H9 (cell line): ENCODE results near the gene PLEKHG3. TPM values are rescaled to one million over a fixed set of nuclear protein-coding genes. Genes with fewer than 3 reads are reported as not detected.

ENCODE experiments used
- DNase-seq: peaks from one replicate; pipeline ENCODE4 v3.0.0-alpha.2; 2017
- H2AFZ ChIP-seq: one replicate; pipeline ENCODE4 v1.6.1; 2013; ENCODE audit warnings: mild to moderate bottlenecking, low read length, control low read depth, moderate library complexity
- H2AK5ac ChIP-seq: 2 replicates; pipeline ENCODE4 v1.6.1; 2013; ENCODE audit warnings: low read length, control low read depth, mixed read lengths; ENCODE audit not compliant: insufficient read length
- H2BK120ac ChIP-seq: one replicate; pipeline ENCODE4 v1.6.1; 2013; ENCODE audit warnings: low read depth, mild to moderate bottlenecking, low read length, control low read depth, inconsistent platforms; ENCODE audit not compliant: poor library complexity, severe bottlenecking
- H2BK12ac ChIP-seq: 2 replicates; pipeline ENCODE4 v1.6.1; 2013; ENCODE audit warnings: low read length, control low read depth, mixed read lengths, low read depth; ENCODE audit not compliant: insufficient read length
- H2BK15ac ChIP-seq: 2 replicates; pipeline ENCODE4 v1.6.1; 2013; ENCODE audit warnings: low read depth, low read length, control low read depth
- H2BK20ac ChIP-seq: one replicate; pipeline ENCODE4 v1.6.1; 2013; ENCODE audit warnings: low read depth, mild to moderate bottlenecking, low read length, control low read depth, inconsistent platforms; ENCODE audit not compliant: poor library complexity, severe bottlenecking
- H2BK5ac ChIP-seq: 2 replicates; pipeline ENCODE4 v1.6.1; 2013; ENCODE audit warnings: low read length, control low read depth, mixed read lengths; ENCODE audit not compliant: insufficient read length
- H3K14ac ChIP-seq: 2 replicates; pipeline ENCODE4 v1.6.1; 2013; ENCODE audit warnings: low read length, control low read depth; ENCODE audit not compliant: insufficient read depth
- H3K18ac ChIP-seq: 2 replicates; pipeline ENCODE4 v1.6.1; 2013; ENCODE audit warnings: low read depth, mild to moderate bottlenecking, mixed read lengths, low read length, control low read depth; ENCODE audit not compliant: insufficient read length
- H3K23ac ChIP-seq: 2 replicates; pipeline ENCODE4 v1.6.1; 2013; ENCODE audit warnings: low read length, control low read depth, mixed read lengths, low read depth; ENCODE audit not compliant: insufficient read length
- H3K23me2 ChIP-seq: 2 replicates; pipeline ENCODE4 v1.6.1; 2013; ENCODE audit warnings: low read depth, mild to moderate bottlenecking, mixed read lengths, low read length, control low read depth; ENCODE audit not compliant: insufficient read length, poor library complexity, severe bottlenecking
- H3K27ac ChIP-seq: 2 replicates; pipeline ENCODE4 v1.5.1; 2013; ENCODE audit warnings: low read length, control low read depth, mixed read lengths, low read depth; ENCODE audit not compliant: insufficient read length
- H3K27me3 ChIP-seq: 2 replicates; pipeline ENCODE4 v1.6.1; 2013; ENCODE audit warnings: low read length, control low read depth, inconsistent platforms; ENCODE audit not compliant: insufficient read depth
- H3K4ac ChIP-seq: 2 replicates; pipeline ENCODE4 v1.6.1; 2013; ENCODE audit warnings: low read depth, mild to moderate bottlenecking, control low read depth, inconsistent platforms, low read length, moderate library complexity
- H3K4me1 ChIP-seq: 2 replicates; pipeline ENCODE4 v1.6.1; 2013; ENCODE audit warnings: low read length, control low read depth, inconsistent platforms; ENCODE audit not compliant: insufficient read depth
- H3K4me2 ChIP-seq: 2 replicates; pipeline ENCODE4 v1.6.1; 2013; ENCODE audit warnings: low read length, control low read depth, mixed read lengths; ENCODE audit not compliant: insufficient read length, insufficient read depth
- H3K56ac ChIP-seq: 2 replicates; pipeline ENCODE4 v1.6.1; 2013; ENCODE audit warnings: low read depth, mild to moderate bottlenecking, mixed read lengths, low read length, control low read depth; ENCODE audit not compliant: insufficient read length
- H3K79me1 ChIP-seq: 2 replicates; pipeline ENCODE4 v1.6.1; 2013; ENCODE audit warnings: low read depth, mild to moderate bottlenecking, moderate library complexity, low read length, control low read depth, inconsistent platforms; ENCODE audit not compliant: insufficient read depth, poor library complexity, severe bottlenecking
- H3K79me2 ChIP-seq: 2 replicates; pipeline ENCODE4 v1.6.1; 2013; ENCODE audit warnings: low read length, control low read depth, inconsistent platforms; ENCODE audit not compliant: insufficient read depth
- H3K9ac ChIP-seq: 2 replicates; pipeline ENCODE4 v1.6.1; 2013; ENCODE audit warnings: low read length, control low read depth, mixed read lengths; ENCODE audit not compliant: insufficient read length; ENCODE audit errors: extremely low read depth
- H3K9me3 ChIP-seq: one replicate; pipeline ENCODE4 v1.6.1; 2013; ENCODE audit warnings: low read depth, low read length, inconsistent platforms; ENCODE audit not compliant: control insufficient read depth
- H3T11ph ChIP-seq: one replicate; pipeline ENCODE4 v1.6.1; 2013; ENCODE audit warnings: mild to moderate bottlenecking, low read length, control low read depth, inconsistent platforms
- H4K20me1 ChIP-seq: one replicate; pipeline ENCODE4 v1.6.1; 2013; ENCODE audit not compliant: control insufficient read depth, insufficient read length, insufficient read depth
- H4K5ac ChIP-seq: 2 replicates; pipeline ENCODE4 v1.6.1; 2013; ENCODE audit warnings: low read depth, mild to moderate bottlenecking, mixed read lengths, low read length, control low read depth; ENCODE audit not compliant: insufficient read length
- H4K8ac ChIP-seq: replicated peaks from 2 replicates; pipeline ENCODE4 v1.6.1; 2013; ENCODE audit warnings: low read length, control low read depth, mixed read lengths, low read depth; ENCODE audit not compliant: insufficient read length
- H4K91ac ChIP-seq: 2 replicates; pipeline ENCODE4 v1.6.1; 2013; ENCODE audit warnings: low read depth, mild to moderate bottlenecking, moderate library complexity, mixed read lengths, low read length, control low read depth; ENCODE audit not compliant: insufficient read length
- H3K27ac Mint-ChIP-seq, 3 experiments: 2 replicates in 2 of 3; 3 replicates in 1 of 3; pipeline ENCODE4 v1.8.0; 2020 to 2021; ENCODE audit warnings: mixed read lengths in 3 of 3, mild to moderate bottlenecking in 1 of 3, moderate library complexity in 1 of 3
- H3K27me3 Mint-ChIP-seq: 2 replicates; pipeline ENCODE4 v1.8.0; 2021; ENCODE audit warnings: low read depth, mild to moderate bottlenecking, moderate library complexity, mixed read lengths
- H3K36me3 Mint-ChIP-seq, 3 experiments: 2 replicates in 2 of 3; 3 replicates in 1 of 3; pipeline ENCODE4 v1.8.0; 2020 to 2021; ENCODE audit warnings: low read depth in 3 of 3, mixed read lengths in 3 of 3; ENCODE audit not compliant: insufficient read depth in 1 of 3
- H3K4me1 Mint-ChIP-seq, 2 experiments: 2 replicates each; pipeline ENCODE4 v1.8.0; 2020; ENCODE audit warnings: mixed read lengths in 2 of 2
- H3K4me3 Mint-ChIP-seq, 2 experiments: 2 replicates in 1 of 2; 3 replicates in 1 of 2; pipeline ENCODE4 v1.8.0; 2020 to 2021; ENCODE audit warnings: mild to moderate bottlenecking in 2 of 2, mixed read lengths in 2 of 2, moderate library complexity in 1 of 2
- H3K9me3 Mint-ChIP-seq, 2 experiments: 2 replicates in 1 of 2; 3 replicates in 1 of 2; pipeline ENCODE4 v1.8.0; 2020; ENCODE audit warnings: mild to moderate bottlenecking in 2 of 2, mixed read lengths in 2 of 2, moderate library complexity in 1 of 2
- WGBS: extraction: QIAGEN DNeasy Blood & Tissue Kit; methylation state at CpG from one replicate; pipeline ENCODE4 v1.1.7; 2013; ENCODE audit warnings: missing lambda C conversion rate, low lambda C conversion rate, mixed read lengths; ENCODE audit not compliant: insufficient read length; ENCODE audit errors: extremely low coverage; 5-methylcytosine and 5-hydroxymethylcytosine counted together
- total RNA-seq: library from RNA; stranded (reverse); gene quantifications from 2 replicates; pipeline ENCODE4 v1.2.1, GENCODE V29; 2021
- TF ChIP-seq, protein P1 (sequence below): fragments of 200-600 bp; sonication (generic); conservative IDR thresholded peaks from 3 replicates; pipeline ENCODE4 v1.8.0; 2021; ENCODE audit warnings: antibody characterized with exemption, mild to moderate bottlenecking

PLEKHG3 gene
- total RNA-seq, 1 experiment from 2014 or later: 48.5 TPM

DNA sequence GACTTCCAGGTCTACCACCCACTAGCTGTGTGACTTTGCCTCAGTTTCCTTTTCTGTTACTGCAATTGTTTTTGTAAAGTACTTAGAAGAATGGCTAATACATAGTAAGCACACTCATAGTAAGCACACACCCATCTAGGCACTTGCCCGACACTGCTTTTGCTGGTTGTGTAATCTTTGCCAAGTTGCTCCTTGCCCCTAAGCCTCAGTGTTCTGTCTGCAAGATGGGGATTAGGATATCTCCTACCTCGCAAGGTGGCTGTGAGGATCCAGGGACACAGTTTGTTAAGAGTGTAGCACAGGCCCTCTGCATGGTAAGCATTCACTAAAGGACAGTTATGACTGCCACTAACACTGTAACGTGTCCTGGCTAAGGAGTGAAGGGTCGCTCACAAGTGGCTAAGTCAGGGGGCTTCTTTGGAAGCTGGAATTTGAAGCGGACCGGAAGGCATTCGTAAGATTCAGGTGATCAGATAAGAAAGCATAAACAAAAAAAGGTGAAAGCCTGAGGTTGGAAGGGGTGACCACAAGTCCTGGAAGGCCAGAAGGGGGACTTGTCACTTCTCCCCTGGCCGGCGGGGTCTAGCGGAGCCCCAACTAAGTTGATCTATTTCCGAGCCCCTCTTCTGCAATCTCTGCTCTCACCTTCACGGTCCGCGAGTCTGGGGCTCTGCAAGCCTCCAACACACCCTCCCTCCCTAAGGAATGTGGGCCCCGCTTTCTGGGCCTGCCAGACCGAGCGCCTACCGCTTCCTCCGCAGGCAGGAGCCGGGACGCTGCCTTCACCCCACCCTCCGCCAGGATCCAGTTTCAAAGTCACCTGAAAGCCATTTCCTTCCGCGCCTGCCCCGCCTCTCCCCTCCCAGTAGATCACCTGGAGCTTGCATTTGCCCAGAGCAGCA is 1.5 kb upstream of the PLEKHG3 start:
- H3K9ac ChIP-seq: peak overlapping the region; percentile 70
- H3T11ph ChIP-seq: no peak overlapping the region
- Mint-ChIP-seq H3K27me3 (peaks cover 5% of the 10 kb centered on the region; the same call in 1 of the 2 replicates), H3K4me1 (peaks cover 76 to 77% of the 10 kb centered on the region in 2 experiments), H3K9me3 (peaks cover 0 to 3% of the 10 kb centered on the region in 2 experiments; a peak in 1 of 5 replicates), H3K4me3 (peak overlapping the region; percentile 77 to 87), H3K36me3 (no peaks in the 10 kb centered on the region), H3K27ac (peak overlapping the region; percentile 66 to 87 (median 80))
- peaks cover 31% of the 10 kb centered on the region for H3K23me2 ChIP-seq
- no peak overlapping the region for H4K91ac ChIP-seq
- peaks cover 22% of the 10 kb centered on the region; the same call in 1 of the 2 replicates for H3K4me1 ChIP-seq
- peak overlapping the region; percentile 84 for H4K5ac ChIP-seq
- no peaks in the 10 kb centered on the region for H3K9me3 ChIP-seq
- H3K79me2 ChIP-seq: no peaks in the 10 kb centered on the region; the same call in 1 of the 2 replicates
- H3K4ac ChIP-seq: no peak overlapping the region
- H3K27me3 ChIP-seq: no peaks in the 10 kb centered on the region
- H2AFZ ChIP-seq: no peak overlapping the region
- H4K8ac ChIP-seq: no peak overlapping the region
- DNase-seq: peak; percentile 96
- no peak overlapping the region for H2AK5ac ChIP-seq
- WGBS: no CpG with 5 or more reads among the region's 25 CpGs
- H2BK5ac ChIP-seq: no peak overlapping the region
- no peak overlapping the region for H3K14ac ChIP-seq
- H2BK12ac ChIP-seq: no peak overlapping the region
- H3K23ac ChIP-seq: no peak overlapping the region
- H3K18ac ChIP-seq: peak overlapping the region; percentile 75
- H3K79me1 ChIP-seq: no peaks in the 10 kb centered on the region
- H2BK15ac ChIP-seq: no peak overlapping the region
- H3K56ac ChIP-seq: no peak overlapping the region
- no peak overlapping the region for H2BK120ac ChIP-seq
- TF ChIP-seq, protein P1, sequence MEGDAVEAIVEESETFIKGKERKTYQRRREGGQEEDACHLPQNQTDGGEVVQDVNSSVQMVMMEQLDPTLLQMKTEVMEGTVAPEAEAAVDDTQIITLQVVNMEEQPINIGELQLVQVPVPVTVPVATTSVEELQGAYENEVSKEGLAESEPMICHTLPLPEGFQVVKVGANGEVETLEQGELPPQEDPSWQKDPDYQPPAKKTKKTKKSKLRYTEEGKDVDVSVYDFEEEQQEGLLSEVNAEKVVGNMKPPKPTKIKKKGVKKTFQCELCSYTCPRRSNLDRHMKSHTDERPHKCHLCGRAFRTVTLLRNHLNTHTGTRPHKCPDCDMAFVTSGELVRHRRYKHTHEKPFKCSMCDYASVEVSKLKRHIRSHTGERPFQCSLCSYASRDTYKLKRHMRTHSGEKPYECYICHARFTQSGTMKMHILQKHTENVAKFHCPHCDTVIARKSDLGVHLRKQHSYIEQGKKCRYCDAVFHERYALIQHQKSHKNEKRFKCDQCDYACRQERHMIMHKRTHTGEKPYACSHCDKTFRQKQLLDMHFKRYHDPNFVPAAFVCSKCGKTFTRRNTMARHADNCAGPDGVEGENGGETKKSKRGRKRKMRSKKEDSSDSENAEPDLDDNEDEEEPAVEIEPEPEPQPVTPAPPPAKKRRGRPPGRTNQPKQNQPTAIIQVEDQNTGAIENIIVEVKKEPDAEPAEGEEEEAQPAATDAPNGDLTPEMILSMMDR: no peak
- H4K20me1 ChIP-seq: no peaks in the 10 kb centered on the region
- H3K4me2 ChIP-seq: peak overlapping the region; percentile 93
- no peak overlapping the region for H3K27ac ChIP-seq
- no peak overlapping the region for H2BK20ac ChIP-seq
